Nephron progenitor cell (in vitro differentiated cells): Measurements from ENCODE around the gene ARHGAP21.

Experiments used
- DNase-seq: peaks from one replicate; pipeline ENCODE4 v3.0.0; 2021
- H3K27ac Mint-ChIP-seq: 2 replicates; pipeline ENCODE4 v1.8.0; 2021; ENCODE audit warnings: mild to moderate bottlenecking, moderate library complexity, mixed read lengths
- H3K27me3 Mint-ChIP-seq: 2 replicates; pipeline ENCODE4 v1.8.0; 2021; ENCODE audit warnings: mild to moderate bottlenecking, low read depth, mixed read lengths; ENCODE audit not compliant: poor library complexity
- H3K36me3 Mint-ChIP-seq: 2 replicates; pipeline ENCODE4 v1.8.0; 2021; ENCODE audit warnings: low read depth, mixed read lengths
- H3K4me1 Mint-ChIP-seq: 2 replicates; pipeline ENCODE4 v1.8.0; 2021; ENCODE audit warnings: mixed read lengths
- H3K4me3 Mint-ChIP-seq: 2 replicates; pipeline ENCODE4 v1.8.0; 2021; ENCODE audit warnings: mild to moderate bottlenecking, moderate library complexity, mixed read lengths
- H3K9me3 Mint-ChIP-seq: 2 replicates; pipeline ENCODE4 v1.8.0; 2021; ENCODE audit warnings: mild to moderate bottlenecking, moderate library complexity, mixed read lengths
- TF ChIP-seq, protein P1 (sequence below): fragments of 200-600 bp; sonication (generic); IDR thresholded peaks from 2 replicates; pipeline ENCODE4 v1.5.0; 2021; ENCODE audit warnings: antibody characterized with exemption

Gene ARHGAP21

DNA sequence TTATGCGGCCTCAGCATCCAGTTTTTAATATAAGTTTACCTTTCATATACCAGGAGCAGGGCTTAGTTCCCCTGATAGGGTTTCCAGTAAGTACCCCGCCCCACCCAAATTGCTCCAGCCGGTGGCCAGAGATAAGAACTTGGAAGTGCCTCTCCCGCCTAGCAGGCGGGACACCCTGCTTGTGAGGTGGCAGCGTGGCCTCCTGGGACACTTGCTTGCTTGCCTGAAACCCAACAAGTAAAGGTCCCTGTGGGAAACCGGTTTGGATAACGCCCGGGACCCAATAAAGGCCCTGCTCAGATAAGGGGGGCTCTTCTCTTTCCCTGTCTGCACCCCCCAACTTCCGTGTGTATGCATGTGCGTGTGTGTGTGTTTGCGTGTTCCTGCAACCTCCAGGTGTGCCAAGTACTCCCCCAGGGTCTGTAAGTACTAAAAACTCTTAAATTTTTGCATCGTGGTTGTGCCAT is 154.3 kb downstream of the ARHGAP21 start:
- Mint-ChIP-seq H3K4me1 (no peaks in the 10 kb centered on the region), H3K27me3 (no peaks in the 10 kb centered on the region), H3K9me3 (peaks cover 3% of the 10 kb centered on the region), H3K36me3 (no peaks in the 10 kb centered on the region), H3K27ac (no peak overlapping the region), H3K4me3 (no peak overlapping the region)
- no peak for DNase-seq
- TF ChIP-seq, protein P1, sequence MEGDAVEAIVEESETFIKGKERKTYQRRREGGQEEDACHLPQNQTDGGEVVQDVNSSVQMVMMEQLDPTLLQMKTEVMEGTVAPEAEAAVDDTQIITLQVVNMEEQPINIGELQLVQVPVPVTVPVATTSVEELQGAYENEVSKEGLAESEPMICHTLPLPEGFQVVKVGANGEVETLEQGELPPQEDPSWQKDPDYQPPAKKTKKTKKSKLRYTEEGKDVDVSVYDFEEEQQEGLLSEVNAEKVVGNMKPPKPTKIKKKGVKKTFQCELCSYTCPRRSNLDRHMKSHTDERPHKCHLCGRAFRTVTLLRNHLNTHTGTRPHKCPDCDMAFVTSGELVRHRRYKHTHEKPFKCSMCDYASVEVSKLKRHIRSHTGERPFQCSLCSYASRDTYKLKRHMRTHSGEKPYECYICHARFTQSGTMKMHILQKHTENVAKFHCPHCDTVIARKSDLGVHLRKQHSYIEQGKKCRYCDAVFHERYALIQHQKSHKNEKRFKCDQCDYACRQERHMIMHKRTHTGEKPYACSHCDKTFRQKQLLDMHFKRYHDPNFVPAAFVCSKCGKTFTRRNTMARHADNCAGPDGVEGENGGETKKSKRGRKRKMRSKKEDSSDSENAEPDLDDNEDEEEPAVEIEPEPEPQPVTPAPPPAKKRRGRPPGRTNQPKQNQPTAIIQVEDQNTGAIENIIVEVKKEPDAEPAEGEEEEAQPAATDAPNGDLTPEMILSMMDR, result no peak

DNA sequence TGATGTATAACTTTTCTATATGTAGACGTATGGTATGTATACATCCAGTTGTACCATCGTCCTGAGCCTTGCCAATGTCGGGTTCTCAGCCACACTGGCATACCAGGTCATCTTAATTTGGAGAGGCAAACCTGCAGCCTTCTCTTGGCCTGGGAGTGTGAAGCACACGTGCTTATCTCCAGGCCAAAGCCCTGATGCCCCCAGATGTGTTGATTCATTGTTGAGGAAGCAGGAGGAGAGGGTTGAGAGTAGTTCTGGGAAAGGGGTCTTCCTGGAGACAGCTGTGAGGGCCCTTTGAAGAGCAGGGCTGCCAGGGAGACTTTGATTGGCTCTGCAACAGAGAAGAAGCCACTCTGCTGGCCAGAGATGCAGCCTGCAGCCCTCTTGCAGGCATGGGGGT is 155.6 kb downstream of the ARHGAP21 start:
- Mint-ChIP-seq H3K4me3 (no peak overlapping the region), H3K36me3 (no peaks in the 10 kb centered on the region), H3K27me3 (peaks cover under 1% of the 10 kb centered on the region), H3K27ac (no peak overlapping the region), H3K4me1 (no peaks in the 10 kb centered on the region), H3K9me3 (peaks cover 7% of the 10 kb centered on the region)
- DNase-seq, result no peak
- TF ChIP-seq, protein P1, result no peak

DNA sequence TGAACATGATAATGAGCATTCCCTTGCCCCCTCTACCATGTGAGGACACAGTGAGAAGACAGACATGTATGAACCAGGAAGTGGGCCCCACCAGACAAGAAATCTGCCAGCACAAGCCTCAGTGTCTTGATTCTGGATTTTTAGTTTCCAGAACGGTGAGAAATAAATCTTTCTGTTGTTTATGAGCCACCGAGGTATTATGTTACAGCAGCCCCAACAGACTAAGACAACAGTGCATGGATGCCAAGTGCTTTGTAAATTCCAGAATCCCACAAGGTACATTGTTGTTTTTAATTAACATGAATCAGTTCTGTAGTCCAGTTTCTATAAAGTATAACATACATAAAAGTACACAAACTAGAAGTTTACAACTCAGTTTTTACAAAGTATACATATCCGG is 162.2 kb downstream of the ARHGAP21 start:
- DNase-seq, result no peak
- Mint-ChIP-seq H3K27me3 (peaks cover 6% of the 10 kb centered on the region), H3K4me3 (peak overlapping the region; percentile 20), H3K4me1 (peaks cover 38% of the 10 kb centered on the region), H3K36me3 (no peaks in the 10 kb centered on the region), H3K27ac (peak overlapping the region; percentile 90), H3K9me3 (peaks cover 7% of the 10 kb centered on the region)
- TF ChIP-seq, protein P1, result no peak

DNA sequence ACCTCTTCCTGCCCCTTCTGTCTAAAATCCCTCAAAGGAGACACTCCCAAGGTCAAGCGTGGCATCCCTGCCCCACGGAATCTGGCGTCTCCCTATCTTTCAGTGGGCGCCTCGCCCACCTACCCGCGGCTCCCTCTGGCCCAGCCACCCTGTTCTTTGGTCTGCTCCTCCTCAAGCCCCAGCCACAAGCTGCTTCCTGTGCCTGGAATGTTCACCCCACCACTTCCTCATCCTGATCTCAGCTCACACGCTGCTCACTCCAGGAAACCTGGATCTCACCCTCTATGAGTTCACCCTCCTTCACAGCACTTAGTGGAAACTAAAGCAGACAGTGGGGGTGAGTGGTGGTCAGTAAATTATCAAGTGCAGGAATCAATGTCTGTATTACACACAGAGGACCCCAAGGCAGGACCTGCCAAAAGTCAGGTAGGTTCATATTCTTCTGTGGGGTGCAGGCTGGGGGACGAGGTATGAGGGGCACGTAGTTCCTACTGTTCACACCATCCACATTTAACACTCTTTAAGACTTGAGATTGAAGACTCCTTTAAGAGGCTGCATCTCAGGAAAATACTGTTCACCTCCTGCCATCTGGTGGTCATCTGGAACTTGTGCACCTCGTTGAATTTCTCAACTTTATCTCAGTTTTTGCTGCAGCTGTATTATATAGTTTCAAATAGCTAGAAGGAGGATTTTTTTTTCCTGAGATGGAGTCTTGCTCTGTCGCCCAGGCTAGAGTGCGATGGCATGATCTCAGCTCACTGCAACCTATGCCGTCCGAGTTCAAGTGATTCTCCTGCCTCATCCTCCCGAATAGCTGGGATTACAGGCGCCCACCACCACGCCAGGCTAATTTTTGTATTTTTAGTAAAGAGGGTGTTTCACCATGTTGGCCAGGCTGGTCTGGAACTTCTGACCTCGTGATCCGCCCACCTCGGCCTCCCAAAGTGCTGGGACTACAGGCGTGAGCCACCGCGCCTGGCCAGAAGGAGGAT is 166.6 kb downstream of the ARHGAP21 start:
- Mint-ChIP-seq H3K27ac (no peak overlapping the region), H3K4me3 (no peak overlapping the region), H3K27me3 (peaks cover 18% of the 10 kb centered on the region), H3K4me1 (peaks cover 45% of the 10 kb centered on the region), H3K9me3 (no peaks in the 10 kb centered on the region), H3K36me3 (no peaks in the 10 kb centered on the region)
- peak; percentile 51 for DNase-seq
- TF ChIP-seq, protein P1, result peak; percentile 78

DNA sequence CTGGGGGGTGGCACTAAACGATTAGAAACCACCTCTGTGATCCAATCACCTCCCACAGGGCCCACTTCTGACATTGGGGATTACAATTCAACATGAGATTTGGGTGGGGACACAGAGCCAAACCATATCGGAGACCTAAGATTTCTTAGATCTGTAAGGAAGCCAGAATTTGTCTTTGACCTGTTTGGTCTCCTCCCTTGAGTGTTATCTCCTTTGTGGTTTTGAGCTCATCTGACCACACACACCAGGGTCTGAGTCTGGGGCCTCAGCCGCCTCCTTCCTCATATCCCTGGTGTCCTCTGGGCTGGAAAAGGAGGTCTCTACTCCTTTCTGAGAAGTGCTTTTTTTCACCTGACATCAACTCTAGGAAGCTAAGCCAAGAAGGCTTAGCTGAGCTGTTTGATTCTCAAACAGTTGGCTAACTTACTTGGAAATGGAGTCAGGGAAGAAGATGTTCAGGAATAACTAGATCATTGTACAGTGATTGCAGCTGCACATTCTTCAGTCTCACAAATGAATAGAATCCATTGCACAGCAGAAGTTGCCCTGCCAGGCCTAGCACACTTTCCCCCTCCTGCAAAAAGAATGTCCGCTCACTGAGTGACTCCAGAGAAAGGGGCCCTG is 167.4 kb downstream of the ARHGAP21 start:
- H3K9me3 Mint-ChIP-seq, result no peaks in the 10 kb centered on the region
- DNase-seq, result no peak
- H3K27me3 Mint-ChIP-seq, result peaks cover 18% of the 10 kb centered on the region
- H3K4me3 Mint-ChIP-seq, result no peak overlapping the region
- no peaks in the 10 kb centered on the region for H3K36me3 Mint-ChIP-seq
- TF ChIP-seq, protein P1, result no peak
- no peak overlapping the region for H3K27ac Mint-ChIP-seq
- H3K4me1 Mint-ChIP-seq, result peaks cover 37% of the 10 kb centered on the region
